ENCODE data around the gene COX20.

Gene COX20

DNA sequence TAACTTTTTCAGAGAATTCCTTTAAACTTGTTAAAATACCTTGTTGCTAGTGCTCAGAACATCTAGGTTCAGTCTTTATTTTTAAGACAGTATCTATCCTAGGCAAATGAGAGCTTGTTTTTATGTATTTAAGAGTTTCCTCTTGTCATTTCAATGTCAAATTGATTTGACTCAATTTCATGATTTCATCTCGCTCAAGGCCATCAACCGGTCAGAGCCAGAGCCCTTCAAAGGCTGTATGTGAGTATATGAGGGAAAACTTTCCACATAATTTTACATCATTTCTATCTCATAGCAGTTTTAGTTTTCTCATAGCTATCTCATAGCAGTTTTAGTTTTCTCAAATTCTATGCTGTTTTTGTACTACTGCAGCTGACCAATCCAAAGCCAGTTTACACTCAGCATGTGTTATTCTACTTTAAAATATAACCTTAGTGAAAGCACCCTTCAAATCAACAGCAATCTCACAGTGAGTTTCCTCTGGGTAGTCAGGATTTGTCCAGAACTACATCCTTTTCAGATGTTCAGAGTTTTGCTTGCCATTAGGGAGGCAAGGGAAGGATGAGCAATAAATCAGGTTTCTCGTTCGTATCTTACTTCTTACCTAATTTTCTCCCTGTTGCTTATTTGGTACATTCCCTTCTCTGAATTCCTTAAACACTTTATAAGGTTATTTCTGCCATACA is 16.2 kb downstream of the COX20 start:
- DNase-seq (ENCODE audit: low read depth) = no peak

DNA sequence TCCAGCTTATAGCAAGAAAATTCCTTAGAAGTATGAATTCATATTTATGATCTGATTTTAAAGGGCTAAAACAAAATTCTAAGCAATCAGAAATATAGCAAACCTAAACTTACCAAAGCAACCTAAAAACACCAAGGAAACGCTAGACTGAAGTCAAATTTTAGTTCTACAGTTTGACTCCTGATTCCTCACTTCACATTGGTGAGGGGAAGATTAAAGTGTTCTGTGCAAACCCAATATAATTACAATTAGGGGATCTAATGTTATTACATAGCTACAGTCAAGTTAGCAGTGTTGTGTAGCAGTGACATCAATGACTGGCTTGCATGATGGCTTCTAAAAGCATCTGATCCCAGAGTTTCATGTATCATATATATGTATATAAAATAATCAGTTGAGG is 17.2 kb downstream of the COX20 start:
- no peak for DNase-seq (ENCODE audit: low read depth)

DNA sequence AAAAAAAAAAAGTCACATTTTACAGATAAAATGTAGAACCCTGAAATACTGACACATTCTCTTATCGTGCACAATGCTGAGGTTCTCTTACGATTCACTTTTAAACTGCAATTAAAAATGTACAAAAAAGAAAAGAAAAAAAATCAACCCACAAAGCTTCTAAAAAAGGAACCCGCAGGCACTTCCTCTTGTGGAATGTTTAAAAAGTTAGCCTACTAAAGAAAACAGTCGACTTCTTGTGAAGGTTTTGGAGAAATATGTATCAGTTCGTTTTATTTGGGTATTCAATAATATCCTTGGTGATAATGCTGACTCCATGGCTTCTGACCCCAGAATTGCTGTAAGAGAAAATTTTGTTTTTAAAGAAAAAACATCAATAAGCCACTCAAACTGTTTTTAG is 18.7 kb downstream of the COX20 start:
- no peak for DNase-seq (ENCODE audit: low read depth)

DNA sequence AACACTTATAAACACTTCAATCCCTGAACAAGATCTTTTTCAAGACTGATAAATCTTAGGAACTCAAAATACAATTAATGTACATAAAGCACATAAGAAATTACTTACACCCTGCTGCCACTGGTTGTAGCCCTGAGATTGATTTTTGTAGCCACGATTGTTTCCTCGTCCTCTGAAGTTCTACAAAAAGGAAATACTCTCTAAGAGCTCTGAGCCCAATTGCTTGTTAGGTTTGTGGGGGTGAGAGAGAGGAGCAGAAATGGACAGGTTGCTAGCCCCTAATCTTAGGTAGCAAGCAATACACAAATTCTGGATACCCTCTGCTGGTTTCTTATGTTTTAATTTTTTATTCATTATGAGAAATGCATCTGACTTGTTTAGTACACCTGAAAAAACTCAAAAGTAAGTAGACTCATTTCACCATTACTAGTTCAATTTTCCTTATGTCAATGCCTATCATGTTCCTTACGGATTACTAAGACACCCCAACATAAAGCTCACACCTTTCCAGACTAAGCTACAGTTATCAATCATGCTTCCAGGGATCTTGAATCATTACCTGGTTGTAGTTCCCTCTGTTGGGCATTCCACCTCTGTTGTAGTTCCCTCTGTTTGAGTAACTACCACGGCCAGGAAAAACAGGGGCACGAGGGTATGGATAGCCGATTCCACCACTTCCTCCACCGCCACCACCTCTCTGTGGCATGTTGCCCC is 19.6 kb downstream of the COX20 start:
- DNase-seq (ENCODE audit: low read depth) = no peak

DNA sequence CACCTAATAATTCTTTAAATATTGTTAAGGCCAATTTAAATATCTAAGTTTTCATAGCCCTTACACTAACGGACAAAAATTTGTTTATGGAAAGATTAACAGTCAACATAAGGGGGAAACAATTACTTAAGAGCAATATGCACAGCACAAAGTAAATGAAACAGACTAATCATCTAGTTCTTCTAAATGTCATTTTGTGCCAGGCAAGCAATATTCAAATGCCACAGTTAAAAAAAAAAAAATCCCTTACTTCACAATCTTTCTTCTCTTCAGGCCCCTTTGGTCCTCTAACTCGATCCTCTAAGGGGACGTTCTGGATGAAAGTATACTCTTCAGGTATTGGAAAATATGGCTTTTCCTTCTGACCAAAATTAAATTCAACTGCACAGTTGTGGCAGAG is 22.3 kb downstream of the COX20 start:
- no peak for DNase-seq (ENCODE audit: low read depth)

DNA sequence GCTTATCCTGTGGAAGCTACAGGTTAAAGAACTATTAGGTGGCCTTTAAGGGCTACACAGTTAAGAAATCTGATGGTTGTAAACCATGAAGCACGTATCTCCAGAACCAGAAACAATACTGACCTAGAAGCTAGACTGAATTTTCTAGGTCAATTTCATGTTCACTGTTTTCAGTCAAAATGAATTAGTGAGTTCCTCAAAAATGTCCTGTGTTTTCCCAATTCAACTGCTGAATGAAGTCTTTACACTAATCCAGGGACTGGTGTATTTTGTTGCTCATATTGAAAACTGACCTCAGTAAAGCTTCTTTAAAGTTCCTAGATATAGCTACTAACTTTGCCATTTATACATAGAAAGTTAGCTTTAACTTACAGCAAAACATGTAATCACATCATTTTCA is 22.9 kb downstream of the COX20 start:
- no peak for DNase-seq (ENCODE audit: low read depth)

DNA sequence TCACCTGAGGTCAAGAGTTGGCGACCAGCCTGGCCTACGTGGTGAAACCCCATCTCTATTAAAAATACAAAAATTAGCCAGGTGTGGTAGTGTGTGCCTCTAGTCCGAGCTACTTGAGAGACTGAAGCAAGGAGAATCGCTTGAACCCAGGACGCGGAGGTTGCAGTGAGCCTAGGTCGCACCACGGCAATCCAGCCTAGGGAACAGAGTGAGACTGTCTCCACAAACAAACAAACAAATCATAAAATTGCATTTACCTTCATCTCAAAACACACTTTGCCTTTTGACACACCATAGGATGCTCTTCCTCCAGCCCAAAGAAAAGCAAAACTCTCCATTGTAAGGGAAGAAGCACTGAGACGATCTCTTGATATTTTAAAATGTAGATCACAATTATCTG is 24.6 kb downstream of the COX20 start:
- DNase-seq (ENCODE audit: low read depth) = no peak

DNA sequence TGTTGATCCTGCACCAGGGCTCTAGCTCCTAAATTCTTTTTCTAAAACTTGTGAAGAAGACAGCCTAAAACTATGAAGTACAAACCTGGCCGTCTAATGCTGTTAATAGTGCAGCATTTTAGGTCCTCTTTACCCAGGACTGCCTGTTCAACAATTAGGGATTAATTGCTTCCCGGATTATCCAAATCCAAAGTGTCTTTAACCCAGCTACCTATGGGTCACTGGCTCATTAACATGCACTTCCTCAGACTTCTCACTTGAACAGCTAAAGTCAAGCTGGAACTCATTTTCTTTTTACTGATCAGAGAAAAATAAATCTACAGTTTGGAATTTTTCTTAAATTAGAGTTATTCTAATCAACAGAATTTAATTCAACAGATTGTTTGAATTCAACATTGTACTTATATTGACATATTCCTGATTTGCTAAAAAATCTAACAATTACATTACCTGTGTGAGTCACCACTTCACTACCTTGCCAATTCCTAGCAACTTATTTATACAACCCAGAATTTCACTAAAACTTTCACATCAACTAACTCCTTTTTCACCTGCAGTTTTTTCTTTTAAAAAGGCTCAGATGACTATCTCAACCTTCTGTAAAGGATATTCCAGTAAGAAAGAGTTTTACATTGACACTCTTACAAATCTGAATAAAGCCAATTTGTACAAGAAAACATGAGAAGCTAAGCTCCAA is 25.6 kb downstream of the COX20 start:
- DNase-seq (ENCODE audit: low read depth) = no peak

DNA sequence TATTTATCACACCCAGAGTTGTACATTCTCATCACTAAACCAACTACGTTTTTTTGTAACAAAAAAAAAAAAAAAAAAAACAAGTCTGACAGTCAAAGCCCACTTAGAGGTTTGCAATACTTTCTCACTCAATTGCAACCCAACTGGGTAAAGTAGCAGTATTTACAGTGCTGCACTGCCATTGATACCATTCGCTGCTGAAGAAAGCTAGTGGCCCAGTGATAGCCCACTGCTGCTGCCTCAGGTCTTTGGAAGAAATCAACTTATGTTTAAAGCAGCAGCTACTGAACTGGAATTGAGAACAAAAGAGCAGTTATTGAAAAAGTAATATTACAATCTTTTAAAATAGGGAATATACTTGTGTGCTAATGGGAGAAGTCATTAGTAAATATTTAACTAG is 26.2 kb downstream of the COX20 start:
- no peak for DNase-seq (ENCODE audit: low read depth)

DNA sequence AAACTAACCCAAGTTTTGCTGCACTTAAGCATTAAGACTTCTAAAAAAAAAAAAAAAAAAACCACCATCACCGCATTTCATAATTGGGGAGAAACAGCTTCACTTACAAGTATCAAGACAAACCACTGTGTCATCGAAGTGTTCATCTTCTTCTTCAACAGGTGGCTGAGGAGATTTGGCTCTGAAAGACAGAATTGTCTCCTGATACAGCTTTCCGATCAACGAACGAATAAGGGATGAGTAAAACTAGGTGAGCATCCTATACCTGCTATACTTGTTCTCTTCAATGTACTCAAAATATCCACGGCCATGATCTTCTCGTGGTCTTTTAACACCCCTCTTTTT is 26.9 kb downstream of the COX20 start:
- no peak for DNase-seq (ENCODE audit: low read depth)

DNA sequence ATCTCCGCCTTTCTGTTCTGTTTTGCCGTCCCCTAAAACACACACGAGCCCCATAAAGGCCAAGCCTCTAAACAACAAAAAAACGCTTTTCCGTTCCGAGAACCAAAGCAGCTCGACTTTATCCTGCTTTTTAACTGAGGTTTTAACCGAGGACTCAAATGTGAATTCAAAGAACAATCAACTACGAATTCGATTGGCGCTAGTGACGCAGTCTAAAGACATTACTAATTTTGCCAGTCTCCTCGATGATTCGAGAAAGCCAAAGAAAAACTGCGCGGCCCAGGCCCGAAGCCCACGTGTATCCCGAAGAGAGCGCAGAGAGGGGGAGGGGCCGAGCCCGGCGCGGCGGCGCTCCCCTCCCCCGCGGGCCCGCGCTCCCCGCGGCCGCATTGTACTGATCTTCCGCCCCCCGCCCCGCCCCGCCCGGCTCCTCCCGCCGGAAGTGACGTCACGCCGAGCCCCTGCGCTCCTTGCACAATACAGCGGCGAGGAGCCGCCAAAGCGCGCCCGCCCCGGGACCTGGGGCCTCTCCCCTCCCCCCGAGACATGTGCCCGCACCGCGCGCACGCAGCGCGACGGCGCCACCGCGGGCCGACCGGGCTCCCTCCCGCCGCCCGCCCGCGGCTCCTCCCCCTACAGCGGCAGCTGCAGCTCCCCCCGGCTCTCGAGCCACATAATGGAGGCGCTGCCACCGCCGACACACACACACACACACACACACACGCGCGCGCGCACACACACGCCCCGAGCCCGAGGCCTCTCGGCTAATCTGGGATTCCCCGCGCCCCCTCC is 27.4 kb downstream of the COX20 start:
- DNase-seq (ENCODE audit: low read depth) = peak; percentile 96

DNA sequence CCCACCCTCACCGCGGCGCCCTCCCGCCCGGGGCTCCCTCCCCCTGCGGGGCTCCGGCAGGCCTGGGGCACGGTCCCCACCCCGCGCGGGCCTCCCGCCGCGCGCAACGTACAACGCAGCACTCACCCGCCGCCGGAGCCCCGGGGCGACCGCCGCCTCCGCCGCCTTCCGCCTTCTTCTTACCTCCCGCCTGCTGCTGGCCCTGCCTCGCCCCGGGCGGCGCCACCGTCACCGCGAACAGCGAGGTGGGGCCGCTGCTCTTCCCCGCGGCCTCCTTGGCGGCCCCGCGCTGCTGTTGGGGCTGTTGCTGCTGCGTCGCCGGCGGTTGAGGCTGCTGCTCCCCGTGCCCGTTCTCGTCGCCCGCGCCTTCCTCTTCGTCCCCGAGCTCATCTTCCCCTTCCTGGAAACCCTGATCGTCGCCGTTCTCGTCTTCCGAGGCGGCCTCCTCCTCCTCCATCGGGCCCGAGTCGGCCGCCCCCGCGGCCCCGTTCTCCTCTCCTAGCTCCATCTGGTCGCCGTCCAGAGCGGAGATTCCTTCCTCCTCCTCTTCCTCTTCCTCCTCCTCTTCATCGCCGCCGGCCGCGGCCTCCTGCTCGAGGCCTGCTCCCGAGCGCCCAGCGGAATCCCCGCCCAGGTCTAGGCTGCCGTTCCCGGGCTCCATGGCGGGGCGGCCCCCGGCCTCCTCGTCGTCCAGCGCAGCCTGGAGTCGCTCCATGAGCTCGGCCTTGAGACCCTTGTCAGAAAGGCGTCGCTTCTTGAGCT is 28.2 kb downstream of the COX20 start:
- DNase-seq (ENCODE audit: low read depth) = no peak

DNA sequence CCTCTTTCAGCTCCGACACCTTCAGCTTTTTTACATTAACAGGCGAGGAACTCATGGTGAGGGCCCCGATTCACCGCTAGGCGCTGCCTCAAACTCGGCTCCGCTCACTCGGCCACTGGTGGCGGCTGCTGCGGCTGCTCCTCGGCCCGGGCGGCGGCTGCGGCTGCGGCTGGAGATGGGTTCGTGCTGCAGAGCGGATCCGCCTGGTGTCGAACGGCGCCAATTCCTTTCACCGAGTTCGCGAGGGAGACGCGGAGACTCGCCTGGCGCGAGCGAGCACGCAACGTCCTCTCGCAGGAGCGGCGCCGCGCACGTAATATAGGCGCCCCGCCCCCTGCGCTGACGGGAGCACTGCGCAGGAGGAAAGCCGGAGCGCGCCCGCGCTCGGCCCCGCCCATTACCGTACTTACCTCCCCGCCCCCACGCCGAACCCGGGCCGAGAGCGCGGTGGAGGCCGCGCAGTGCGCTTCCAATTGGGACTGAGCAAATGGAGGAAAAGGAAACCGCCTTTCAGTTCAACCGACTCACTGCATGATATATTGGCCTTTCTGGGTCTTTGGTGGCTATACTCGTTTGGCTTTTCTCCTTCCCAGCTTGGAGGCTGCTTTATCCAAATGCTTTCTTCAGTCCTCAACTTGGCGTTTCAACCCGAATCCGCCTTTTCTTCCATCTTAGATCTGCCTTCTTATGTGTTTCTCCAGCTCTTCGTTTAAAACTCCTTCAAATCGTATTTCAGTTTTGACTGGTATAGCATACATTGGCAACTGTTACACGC is 29.0 kb downstream of the COX20 start, which contains the start of gene HNRNPU:
Gene HNRNPU (minus strand): TSS at position 291 of the 775 bp plus-strand sequence. CDS start 236 bp downstream, at position 55.
- DNase-seq (ENCODE audit: low read depth) = peak; percentile 98

DNA sequence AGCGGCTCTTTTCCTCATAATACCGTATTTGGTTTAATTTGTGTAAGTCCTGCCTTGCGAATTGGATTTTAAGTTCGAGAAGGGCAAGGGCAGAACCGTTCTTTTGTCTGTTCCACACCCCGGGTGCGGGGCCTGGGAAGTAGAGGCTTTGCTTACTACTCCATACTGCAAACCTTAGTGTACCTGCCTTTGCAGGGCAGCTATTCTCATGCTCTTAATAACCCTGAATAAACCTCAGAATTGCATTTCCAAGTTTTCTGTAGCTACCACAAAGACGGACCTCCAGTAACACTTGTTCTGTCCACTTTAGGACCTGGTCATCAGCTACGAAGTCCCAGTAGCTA is 29.5 kb downstream of the COX20 start:
- DNase-seq (ENCODE audit: low read depth) = no peak

DNA sequence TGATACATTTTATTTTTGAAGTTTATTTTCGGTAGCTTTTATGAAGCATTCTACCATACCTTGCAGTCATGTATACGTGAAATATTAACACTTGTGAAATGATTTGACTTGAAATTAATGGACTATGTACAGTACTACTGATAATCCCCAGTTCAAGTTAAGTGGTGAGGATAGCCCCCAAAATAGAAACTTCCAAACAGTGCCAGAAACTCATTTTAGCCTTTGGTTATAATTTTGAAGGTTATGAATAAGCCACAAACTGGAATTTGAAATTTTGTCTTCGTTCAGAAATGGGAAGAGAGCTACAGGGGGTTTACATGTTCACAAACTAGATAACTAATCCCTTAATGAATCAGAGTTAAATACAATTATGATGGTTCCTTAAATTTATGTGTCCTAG is 30.4 kb downstream of the COX20 start:
- no peak for DNase-seq (ENCODE audit: low read depth)

DNA sequence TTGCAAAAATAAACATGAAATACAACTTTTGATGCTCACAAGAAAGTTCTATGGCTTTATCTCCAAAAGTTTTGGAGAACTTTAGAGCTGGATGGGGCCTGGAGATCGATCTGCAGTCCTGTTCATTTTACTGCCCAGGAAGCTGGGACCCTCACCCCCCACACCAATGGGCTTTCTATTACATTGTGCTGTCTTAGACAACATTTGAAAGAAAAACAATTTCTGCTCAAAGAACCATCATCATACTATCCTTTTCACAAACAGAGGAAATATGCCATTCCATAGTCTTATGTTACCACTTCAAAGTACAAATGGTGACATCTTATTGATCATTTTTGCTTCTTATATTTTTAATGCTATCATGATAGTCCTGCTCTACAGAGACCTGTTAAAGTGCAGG is 30.9 kb downstream of the COX20 start:
- no peak for DNase-seq (ENCODE audit: low read depth)

DNA sequence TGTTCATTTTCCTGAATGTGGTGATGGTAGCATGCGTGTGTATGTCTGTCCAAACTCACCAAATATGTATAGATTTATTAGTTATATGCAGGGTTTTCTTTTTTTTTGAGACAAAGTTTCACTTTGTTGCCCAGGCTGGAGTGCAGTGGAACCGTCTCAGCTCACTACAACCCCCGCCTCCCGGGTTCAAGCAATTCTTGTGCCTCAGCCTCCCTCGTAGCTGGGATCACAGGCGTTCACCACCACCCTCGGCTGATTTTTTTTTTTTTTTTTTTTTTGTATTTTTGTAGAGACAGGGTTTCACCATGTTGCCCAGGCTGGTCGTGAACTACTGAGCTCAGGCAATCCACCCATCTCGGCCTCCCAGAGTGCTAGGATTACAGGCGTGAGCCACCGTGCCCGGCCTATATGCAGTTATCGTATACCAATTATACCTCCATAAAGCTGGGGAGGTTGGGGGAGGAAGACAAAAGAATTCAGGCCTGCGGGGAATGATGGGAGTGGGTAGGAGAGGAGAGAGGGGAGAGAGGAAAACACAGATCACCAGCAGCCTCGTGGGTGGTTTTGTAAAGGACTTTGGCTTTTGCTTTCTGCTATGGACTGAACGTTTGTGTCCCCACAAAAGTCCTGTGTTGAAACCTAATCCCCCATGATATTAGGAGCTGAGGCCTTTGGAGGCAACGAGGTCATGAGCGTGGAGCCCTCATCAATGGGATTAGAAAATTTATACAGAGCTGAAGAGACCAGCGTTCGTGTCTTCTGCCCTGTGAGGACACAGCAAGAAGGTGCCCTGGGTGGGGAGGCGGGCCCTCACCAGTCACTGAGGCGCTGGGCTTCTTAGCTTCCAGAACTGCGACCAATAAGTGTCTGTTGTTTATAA is 33.3 kb downstream of the COX20 start:
- DNase-seq (ENCODE audit: low read depth) = no peak

DNA sequence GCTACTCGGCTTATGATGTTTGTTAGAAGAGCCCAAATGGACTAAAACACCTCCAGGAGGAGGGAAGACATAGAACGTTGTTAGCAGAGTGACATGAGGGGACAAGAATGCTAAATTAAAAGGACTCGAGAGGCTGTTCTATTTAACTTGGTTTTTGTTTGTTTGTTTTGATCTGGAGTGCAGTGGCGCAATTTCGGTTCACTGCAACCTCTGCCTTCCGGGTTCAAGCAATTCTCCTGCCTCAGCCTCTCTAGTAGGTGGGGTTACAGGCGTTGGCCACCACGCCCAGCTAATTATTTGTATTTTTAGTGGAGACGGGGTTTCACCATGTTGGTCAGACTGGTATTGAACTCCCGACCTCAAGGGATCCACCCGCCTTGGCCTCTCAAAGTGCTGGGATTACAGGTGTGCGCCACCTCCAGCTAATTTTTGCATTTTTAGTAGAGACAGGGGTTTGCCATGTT is 33.9 kb downstream of the COX20 start:
- DNase-seq (ENCODE audit: low read depth) = no peak

DNA sequence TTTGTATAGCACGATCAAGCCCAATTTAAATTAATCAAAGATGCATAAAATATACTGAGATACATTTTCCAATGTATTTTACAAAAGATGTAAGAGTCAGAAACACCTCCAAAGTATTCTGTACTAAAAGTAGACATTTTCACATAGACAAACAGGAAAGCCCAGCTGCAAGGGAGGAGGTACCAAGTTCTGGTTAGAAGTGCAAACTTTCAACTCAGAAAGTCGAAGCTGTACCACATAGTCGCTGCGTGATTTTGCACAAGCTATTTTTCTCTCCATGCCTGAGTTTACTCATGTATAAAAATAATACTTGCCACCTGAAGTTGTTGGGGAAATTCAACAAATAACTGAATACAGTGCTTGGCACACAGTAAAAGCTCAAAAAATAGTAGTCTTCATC is 34.5 kb downstream of the COX20 start:
- DNase-seq (ENCODE audit: low read depth) = no peak

DNA sequence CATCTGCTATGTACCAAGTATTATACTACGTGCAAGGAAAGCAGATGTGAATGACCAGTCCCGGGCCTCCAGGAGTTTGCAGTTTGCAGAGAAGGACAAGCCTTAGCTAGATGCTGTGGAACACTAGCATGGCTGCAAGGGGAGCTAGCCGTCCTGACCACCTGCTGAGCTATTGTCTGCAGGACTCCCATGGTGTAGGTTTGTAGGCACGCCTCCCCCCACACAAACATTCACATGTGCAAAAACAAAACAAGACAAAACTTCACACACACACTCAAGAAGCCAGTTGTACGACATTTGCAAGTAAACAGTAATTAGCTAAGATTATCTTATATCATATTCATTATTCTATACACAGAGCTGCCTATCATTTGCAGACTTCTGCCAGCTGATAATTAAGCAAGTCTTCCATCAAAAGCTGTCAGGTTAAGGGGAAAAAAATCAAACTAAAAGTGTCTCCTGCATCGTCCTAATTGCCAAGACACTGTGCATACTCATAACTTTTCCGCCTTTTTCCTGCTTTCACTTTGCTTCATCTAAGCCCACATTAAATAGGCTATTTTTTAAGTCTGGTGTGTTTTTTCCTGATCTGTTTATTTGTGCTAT is 39.6 kb downstream of the COX20 start:
- DNase-seq (ENCODE audit: low read depth) = no peak

All from fibroblast of gingiva (primary cell).